Activated CD4-positive, CD25-positive, alpha-beta regulatory T cell treated with anti-CD3 and anti-CD28 coated beads, Interleukin-2, amount 50 U/mL, for 16 hours (primary cell): ENCODE results near the gene TBX4.

Source experiments
- DNase-seq: peaks from one replicate; pipeline ENCODE4 v3.0.0-alpha.2; 2020; ENCODE audit warnings: low read depth, low spot score

TBX4 gene

GRCh38 chr17:61454381-61455323 is 2.4 kb downstream of the TBX4 start:
- no peak for DNase-seq

GRCh38 chr17:61455324-61456060 is 3.3 kb downstream of the TBX4 start:
- no peak for DNase-seq

GRCh38 chr17:61456061-61456681 is 3.9 kb downstream of the TBX4 start:
- DNase-seq, result no peak

- no peak for DNase-seq
These were observed 4.5 kb downstream of the TBX4 start for GRCh38 chr17:61456688-61457225.

GRCh38 chr17:61457226-61457983 is 5.2 kb downstream of the TBX4 start:
- no peak for DNase-seq

- no peak for DNase-seq
These were observed 5.8 kb downstream of the TBX4 start for GRCh38 chr17:61458000-61458399.

GRCh38 chr17:61458421-61459141 is 6.4 kb downstream of the TBX4 start:
- DNase-seq, result no peak

GRCh38 chr17:61459142-61459809 is 7.1 kb downstream of the TBX4 start:
- no peak for DNase-seq

- no peak for DNase-seq
These were observed 7.9 kb downstream of the TBX4 start for GRCh38 chr17:61459939-61460718.

GRCh38 chr17:61460796-61461585 is 8.8 kb downstream of the TBX4 start:
- DNase-seq, result no peak

- no peak for DNase-seq
These were observed 9.4 kb downstream of the TBX4 start for GRCh38 chr17:61461586-61461966.

GRCh38 chr17:61461967-61462718 is 9.9 kb downstream of the TBX4 start:
- DNase-seq, result no peak

- DNase-seq, result no peak
These were observed 10.6 kb downstream of the TBX4 start for GRCh38 chr17:61462719-61463315.

- no peak for DNase-seq
These were observed 11.3 kb downstream of the TBX4 start for GRCh38 chr17:61463316-61464129.

- DNase-seq, result no peak
These were observed 12.1 kb downstream of the TBX4 start for GRCh38 chr17:61464130-61464842.

GRCh38 chr17:61464843-61465180 is 12.6 kb downstream of the TBX4 start:
- no peak for DNase-seq
